GM12864 (cell line): ENCODE data around the gene CDRT4.

Source experiments
- DNase-seq: peaks from one replicate; pipeline ENCODE4 v3.0.0-alpha.2; 2011; ENCODE audit warnings: low read depth
- H3K4me3 ChIP-seq: 2 replicates; pipeline ENCODE4 v1.5.1; 2011; ENCODE audit warnings: mild to moderate bottlenecking, low read depth, low read length, control low read depth
- CTCF ChIP-seq: IDR thresholded peaks from 2 replicates; pipeline ENCODE4 v1.5.1; 2011; ENCODE audit warnings: low read depth, mild to moderate bottlenecking, moderate library complexity, low read length, control low read depth, inconsistent platforms; ENCODE audit errors: missing control alignments

Gene CDRT4

GRCh38 chr17:15409721-15410250 is 57.6 kb downstream of the CDRT4 start:
- DNase-seq, result no peak
- H3K4me3 ChIP-seq, result no peak overlapping the region
- no peak for TF ChIP-seq CTCF

GRCh38 chr17:15408803-15409202 is 58.6 kb downstream of the CDRT4 start:
- no peak for TF ChIP-seq CTCF
- H3K4me3 ChIP-seq, result no peak overlapping the region
- no peak for DNase-seq

GRCh38 chr17:15406081-15406480 is 61.3 kb downstream of the CDRT4 start:
- no peak for TF ChIP-seq CTCF
- no peak overlapping the region for H3K4me3 ChIP-seq
- no peak for DNase-seq

- TF ChIP-seq CTCF, result no peak
- H3K4me3 ChIP-seq, result no peak overlapping the region
- DNase-seq, result no peak
Observed at GRCh38 chr17:15405058-15405415, 62.4 kb downstream of the CDRT4 start.

GRCh38 chr17:15404106-15405057 is 63.0 kb downstream of the CDRT4 start:
- no peak overlapping the region for H3K4me3 ChIP-seq
- DNase-seq, result no peak
- TF ChIP-seq CTCF, result no peak

GRCh38 chr17:15403276-15403939 is 64.0 kb downstream of the CDRT4 start:
- no peak for DNase-seq
- no peak for TF ChIP-seq CTCF
- H3K4me3 ChIP-seq, result no peak overlapping the region
